Measurements from ENCODE around the gene NADSYN1. TPM values are rescaled to one million over a fixed set of nuclear protein-coding genes. Genes with fewer than 3 reads are reported as not detected.

The NADSYN1 gene
- total RNA-seq, 4 donors from 2014 or later: 183 to 349 (median 294) TPM

- Histone ChIP-seq H3K27me3 (no peaks in the 10 kb centered on the region), H3K9me3 (no peaks in the 10 kb centered on the region), H3K4me3 (no peak overlapping the region), H3K36me3 (peaks cover 0 to 88% (median 0%) of the 10 kb centered on the region in 3 donors), H3K4me1 (peaks cover 0 to 9% (median 5%) of the 10 kb centered on the region in 4 donors), H3K27ac (no peak overlapping the region)
- no peak for TF ChIP-seq CTCF (IDR thresholded peaks at IDR 0.05)
- TF ChIP-seq POLR2A (IDR thresholded peaks at IDR 0.05): no peak
- DNase-seq: peak in 1 of 3 donors; percentile 19
Measured at GRCh38 chr11:71458146-71459070, 5.4 kb downstream of the NADSYN1 start.

GRCh38 chr11:71459076-71459766 is 6.2 kb downstream of the NADSYN1 start:
- Histone ChIP-seq H3K9me3 (no peaks in the 10 kb centered on the region), H3K36me3 (peaks cover 0 to 96% (median 0%) of the 10 kb centered on the region in 3 donors)
- peak in 1 of 3 donors; percentile 28 for DNase-seq

GRCh38 chr11:71459767-71460320 is 6.8 kb downstream of the NADSYN1 start:
- no peaks in the 10 kb centered on the region for H3K4me1 ChIP-seq
- H3K27me3 ChIP-seq: no peaks in the 10 kb centered on the region
- peak in 1 of 3 donors; percentile 15 for DNase-seq
- no peak overlapping the region for H3K4me3 ChIP-seq
- peaks cover 0 to 97% (median 0%) of the 10 kb centered on the region in 3 donors for H3K36me3 ChIP-seq
- no peaks in the 10 kb centered on the region for H3K9me3 ChIP-seq
- no peak for TF ChIP-seq POLR2A (IDR thresholded peaks at IDR 0.05)
- no peak for TF ChIP-seq CTCF (IDR thresholded peaks at IDR 0.05)
- H3K27ac ChIP-seq: no peak overlapping the region

More at GRCh38 chr11:71459076-71459766, 6.2 kb downstream of the NADSYN1 start:
- TF ChIP-seq CTCF (IDR thresholded peaks at IDR 0.05): no peak
- no peak for TF ChIP-seq POLR2A (IDR thresholded peaks at IDR 0.05)
- H3K4me3 ChIP-seq: no peak overlapping the region
- no peaks in the 10 kb centered on the region for H3K27me3 ChIP-seq
- no peak overlapping the region for H3K27ac ChIP-seq
- H3K4me1 ChIP-seq: peaks cover 0 to 5% (median 2%) of the 10 kb centered on the region in 4 donors

- peaks cover 0 to 96% (median 0%) of the 10 kb centered on the region in 3 donors for H3K36me3 ChIP-seq
Measured at GRCh38 chr11:71461696-71462095, 8.7 kb downstream of the NADSYN1 start.

More at GRCh38 chr11:71461696-71462095, 8.7 kb downstream of the NADSYN1 start:
- H3K9me3 ChIP-seq: no peaks in the 10 kb centered on the region
- no peak overlapping the region for H3K4me3 ChIP-seq
- no peaks in the 10 kb centered on the region for H3K4me1 ChIP-seq
- TF ChIP-seq CTCF (IDR thresholded peaks at IDR 0.05) (no peak), POLR2A (IDR thresholded peaks at IDR 0.05) (no peak)
- DNase-seq: peak in 1 of 3 donors; percentile 11
- no peaks in the 10 kb centered on the region for H3K27me3 ChIP-seq
- no peak overlapping the region for H3K27ac ChIP-seq
